HepG2 (cell line): Measurements from ENCODE around the gene USP34.
"Not testable (repeated sequence)": the region's sequence is repeated elsewhere in the genome, so short reads cannot be mapped to it uniquely, and the experiment has no call there.

Experiments
- ATF3 ChIP-seq: sonication (generic); formaldehyde crosslinking; IDR thresholded peaks from 2 replicates; pipeline ENCODE4 v1.4.0; 2020; ENCODE audit warnings: missing genetic modification reagents
- FOXK2 ChIP-seq: fragments of 450-650 bp; IDR thresholded peaks from 2 replicates; pipeline ENCODE4 v1.6.1; 2016
- JUN ChIP-seq: sonication (generic); formaldehyde crosslinking; IDR thresholded peaks from 2 replicates; pipeline ENCODE4 v1.4.0; 2020; ENCODE audit warnings: mild to moderate bottlenecking, missing genetic modification reagents
- MAFK ChIP-seq, 2 experiments: IDR thresholded peaks in 1 of 2; conservative IDR thresholded peaks in 1 of 2; 2 replicates each; pipeline ENCODE4 v1.6.1; 2011; ENCODE audit warnings: improper control_type of control experiment in 2 of 2, low read length in 2 of 2
- RFX3 ChIP-seq: IDR thresholded peaks from 2 replicates; pipeline ENCODE4 v1.6.1; 2016; ENCODE audit warnings: missing biosample characterization, missing genetic modification reagents
- SMAD9 ChIP-seq: sonication (generic); formaldehyde crosslinking; IDR thresholded peaks from 2 replicates; pipeline ENCODE4 v1.5.1; 2020; ENCODE audit warnings: mild to moderate bottlenecking, missing genetic modification reagents
- SRF ChIP-seq: IDR thresholded peaks from 2 replicates; pipeline ENCODE4 v1.6.1; 2011; ENCODE audit warnings: mild to moderate bottlenecking, low read depth, low read length, moderate library complexity
- ZNF747 ChIP-seq: sonication (generic); formaldehyde crosslinking; IDR thresholded peaks from 2 replicates; pipeline ENCODE4 v1.8.1; 2023; ENCODE audit warnings: missing genetic modification reagents, mild to moderate bottlenecking, borderline replicate concordance
- TF ChIP-seq, protein P1 (sequence below): IDR thresholded peaks from 2 replicates; pipeline ENCODE4 v1.6.1; 2012; ENCODE audit warnings: low read depth, low read length, improper control_type of control experiment

DNA sequence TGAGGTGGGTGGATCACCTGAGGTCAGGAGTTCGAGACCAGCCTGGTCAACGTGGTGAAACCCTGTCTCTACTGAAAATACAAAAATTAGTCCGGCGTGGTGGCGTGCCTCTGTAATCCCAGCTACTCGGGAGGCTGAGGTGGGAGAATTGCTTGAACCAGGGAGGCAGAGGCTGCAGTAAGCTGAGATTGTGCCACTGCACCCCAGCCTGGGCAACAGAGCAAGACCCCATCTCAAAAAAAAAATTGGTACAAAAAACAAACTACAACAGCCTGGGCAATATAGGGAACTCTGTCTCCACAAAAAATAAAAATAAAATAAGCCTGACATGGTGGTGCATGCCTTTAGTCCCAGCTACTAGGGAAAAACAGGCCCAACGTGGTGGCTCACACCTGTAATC lies 305.8 kb downstream of the USP34 start:
- TF ChIP-seq FOXK2; RFX3 (CRISPR knock-in tag); JUN; ZNF747 (CRISPR knock-in tag); SRF; MAFK (conservative IDR thresholded peaks at IDR 0.05 in 1 of 2, IDR thresholded peaks at IDR 0.05 in 1 of 2; ENCODE audit: low read length in 2 of 2); SMAD9; ATF3 (CRISPR knock-in tag): not testable (repeated sequence)
- TF ChIP-seq, protein P1, sequence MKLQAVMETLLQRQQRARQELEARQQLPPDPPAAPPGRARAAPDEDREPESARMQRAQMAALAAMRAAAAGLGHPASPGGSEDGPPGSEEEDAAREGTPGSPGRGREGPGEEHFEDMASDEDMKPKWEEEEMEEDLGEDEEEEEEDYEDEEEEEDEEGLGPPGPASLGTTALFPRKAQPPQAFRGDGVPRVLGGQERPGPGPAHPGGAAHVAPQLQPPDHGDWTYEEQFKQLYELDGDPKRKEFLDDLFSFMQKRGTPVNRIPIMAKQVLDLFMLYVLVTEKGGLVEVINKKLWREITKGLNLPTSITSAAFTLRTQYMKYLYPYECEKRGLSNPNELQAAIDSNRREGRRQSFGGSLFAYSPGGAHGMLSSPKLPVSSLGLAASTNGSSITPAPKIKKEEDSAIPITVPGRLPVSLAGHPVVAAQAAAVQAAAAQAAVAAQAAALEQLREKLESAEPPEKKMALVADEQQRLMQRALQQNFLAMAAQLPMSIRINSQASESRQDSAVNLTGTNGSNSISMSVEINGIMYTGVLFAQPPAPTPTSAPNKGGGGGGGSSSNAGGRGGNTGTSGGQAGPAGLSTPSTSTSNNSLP: not testable (repeated sequence)
